OCI-LY7 (cell line): ENCODE data around the gene RAMP3.
A peak's percentile ranks its signal among the peaks of the same experiment; 100 is the strongest.

Source experiments
- CTCF ChIP-seq: fragments of 200-600 bp; sonication (generic); conservative IDR thresholded peaks from 2 replicates; pipeline ENCODE4 v1.5.1; 2014; ENCODE audit warnings: mild to moderate bottlenecking, antibody characterized with exemption, low read length, moderate library complexity, mixed read lengths
- EZH2phosphoT487 ChIP-seq: fragments of 200-600 bp; sonication (generic); IDR thresholded peaks from 2 replicates; pipeline ENCODE4 v1.6.1; 2018; ENCODE audit warnings: low read depth, borderline replicate concordance, mild to moderate bottlenecking, mixed run types, antibody characterized with exemption, low read length, moderate library complexity, mixed read lengths

- TF ChIP-seq CTCF (0 out of 2 replicates have a peak, but pooled peaks have one; percentile 23), EZH2phosphoT487 (no peak)
These were observed 59.8 kb downstream of the RAMP3 start for GRCh38 chr7:45217358-45217757.
